ENCODE data around the gene ATG2A.

ATG2A gene

DNA sequence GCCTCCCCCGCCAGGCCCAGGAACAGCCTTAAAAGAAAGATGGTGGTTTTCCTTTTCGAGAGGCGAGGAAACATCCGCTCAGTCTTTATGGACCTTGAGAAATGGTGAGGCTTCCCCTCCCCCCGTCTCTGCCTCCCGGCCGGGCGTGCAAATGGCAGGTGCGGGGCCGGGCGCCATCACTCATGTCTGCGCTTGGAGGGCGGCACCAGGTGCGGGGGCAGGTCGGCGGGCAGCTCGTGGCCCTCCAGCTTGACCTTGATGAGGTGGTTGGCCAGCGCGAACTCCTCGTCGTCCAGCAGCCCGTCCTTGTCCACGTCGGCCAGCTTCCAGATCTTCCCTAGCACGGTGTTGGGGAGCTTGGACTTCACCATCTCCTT is 62.9 kb downstream of the ATG2A start:
- Histone ChIP-seq H3K27me3 (ENCODE audit: control insufficient read depth, low read length) (no peaks in the 10 kb centered on the region), H4K20me1 (ENCODE audit: control insufficient read depth, insufficient read depth, low read depth, low read length) (no peaks in the 10 kb centered on the region), H3K79me2 (ENCODE audit: control insufficient read depth, low read length) (peaks cover 54% of the 10 kb centered on the region), H3K9me2 (replicated peaks; ENCODE audit: control insufficient read depth, low read length) (no peaks in the 10 kb centered on the region), H3K36me3 (ENCODE audit: control insufficient read depth, low read length) (peaks cover 73% of the 10 kb centered on the region), H3K4me2 (ENCODE audit: low read length) (peak overlapping the region; percentile 80), H3K4me1 (ENCODE audit: control insufficient read depth, low read length) (peaks cover 98% of the 10 kb centered on the region), H3F3A (ENCODE audit: control insufficient read depth, insufficient read depth) (peaks cover 40% of the 10 kb centered on the region), H3K9me3 (ENCODE audit: control insufficient read depth, insufficient read depth, low read length) (no peaks in the 10 kb centered on the region), H3K4me3 (ENCODE audit: low read length) (peak overlapping the region; percentile 60), H3K27ac (ENCODE audit: low read depth, low read length) (peak overlapping the region; percentile 98)
- TF ChIP-seq EZH2phosphoT487 (IDR thresholded peaks at IDR 0.05; ENCODE audit: borderline replicate concordance, low read length): no peak
- TF ChIP-seq, protein P1, sequence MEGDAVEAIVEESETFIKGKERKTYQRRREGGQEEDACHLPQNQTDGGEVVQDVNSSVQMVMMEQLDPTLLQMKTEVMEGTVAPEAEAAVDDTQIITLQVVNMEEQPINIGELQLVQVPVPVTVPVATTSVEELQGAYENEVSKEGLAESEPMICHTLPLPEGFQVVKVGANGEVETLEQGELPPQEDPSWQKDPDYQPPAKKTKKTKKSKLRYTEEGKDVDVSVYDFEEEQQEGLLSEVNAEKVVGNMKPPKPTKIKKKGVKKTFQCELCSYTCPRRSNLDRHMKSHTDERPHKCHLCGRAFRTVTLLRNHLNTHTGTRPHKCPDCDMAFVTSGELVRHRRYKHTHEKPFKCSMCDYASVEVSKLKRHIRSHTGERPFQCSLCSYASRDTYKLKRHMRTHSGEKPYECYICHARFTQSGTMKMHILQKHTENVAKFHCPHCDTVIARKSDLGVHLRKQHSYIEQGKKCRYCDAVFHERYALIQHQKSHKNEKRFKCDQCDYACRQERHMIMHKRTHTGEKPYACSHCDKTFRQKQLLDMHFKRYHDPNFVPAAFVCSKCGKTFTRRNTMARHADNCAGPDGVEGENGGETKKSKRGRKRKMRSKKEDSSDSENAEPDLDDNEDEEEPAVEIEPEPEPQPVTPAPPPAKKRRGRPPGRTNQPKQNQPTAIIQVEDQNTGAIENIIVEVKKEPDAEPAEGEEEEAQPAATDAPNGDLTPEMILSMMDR (IDR thresholded peaks at IDR 0.05; ENCODE audit: low read depth, low read length, poor library complexity, severe bottlenecking): no peak

DNA sequence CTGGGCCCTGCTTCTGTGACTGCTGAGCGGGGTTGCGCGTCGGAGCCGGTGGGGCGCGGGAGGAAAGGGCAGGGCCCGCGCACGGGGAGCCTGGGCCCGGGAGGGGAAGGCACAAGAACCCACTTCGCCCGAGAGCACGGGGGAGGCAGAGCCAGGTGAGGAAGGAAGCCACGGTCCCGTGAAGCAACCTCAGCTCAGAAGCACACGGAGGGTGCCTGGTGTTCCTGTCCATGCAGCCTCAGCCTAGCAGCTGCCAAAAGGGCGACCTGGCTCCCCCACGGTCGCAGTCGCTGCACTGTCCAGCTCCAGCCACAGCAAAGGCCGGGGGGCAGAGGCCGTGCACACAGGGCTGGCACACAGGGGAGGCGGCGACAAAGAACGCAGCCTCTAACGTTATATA is 63.3 kb downstream of the ATG2A start:
- Histone ChIP-seq H3K36me3 (ENCODE audit: control insufficient read depth, low read length) (peaks cover 70% of the 10 kb centered on the region), H3K4me2 (ENCODE audit: low read length) (peak overlapping the region; percentile 80), H3K9me3 (ENCODE audit: control insufficient read depth, insufficient read depth, low read length) (no peaks in the 10 kb centered on the region), H3K79me2 (ENCODE audit: control insufficient read depth, low read length) (peaks cover 53% of the 10 kb centered on the region), H3K4me3 (ENCODE audit: low read length) (peak overlapping the region; percentile 60), H3K27ac (ENCODE audit: low read depth, low read length) (peak overlapping the region; percentile 98), H3K27me3 (ENCODE audit: control insufficient read depth, low read length) (no peaks in the 10 kb centered on the region), H3F3A (ENCODE audit: control insufficient read depth, insufficient read depth) (peaks cover 42% of the 10 kb centered on the region), H4K20me1 (ENCODE audit: control insufficient read depth, insufficient read depth, low read depth, low read length) (no peaks in the 10 kb centered on the region), H3K4me1 (ENCODE audit: control insufficient read depth, low read length) (peaks cover 98% of the 10 kb centered on the region), H3K9me2 (replicated peaks; ENCODE audit: control insufficient read depth, low read length) (no peaks in the 10 kb centered on the region)
- TF ChIP-seq, protein P1 (IDR thresholded peaks at IDR 0.05; ENCODE audit: low read depth, low read length, poor library complexity, severe bottlenecking): no peak
- TF ChIP-seq EZH2phosphoT487 (IDR thresholded peaks at IDR 0.05; ENCODE audit: borderline replicate concordance, low read length): no peak

DNA sequence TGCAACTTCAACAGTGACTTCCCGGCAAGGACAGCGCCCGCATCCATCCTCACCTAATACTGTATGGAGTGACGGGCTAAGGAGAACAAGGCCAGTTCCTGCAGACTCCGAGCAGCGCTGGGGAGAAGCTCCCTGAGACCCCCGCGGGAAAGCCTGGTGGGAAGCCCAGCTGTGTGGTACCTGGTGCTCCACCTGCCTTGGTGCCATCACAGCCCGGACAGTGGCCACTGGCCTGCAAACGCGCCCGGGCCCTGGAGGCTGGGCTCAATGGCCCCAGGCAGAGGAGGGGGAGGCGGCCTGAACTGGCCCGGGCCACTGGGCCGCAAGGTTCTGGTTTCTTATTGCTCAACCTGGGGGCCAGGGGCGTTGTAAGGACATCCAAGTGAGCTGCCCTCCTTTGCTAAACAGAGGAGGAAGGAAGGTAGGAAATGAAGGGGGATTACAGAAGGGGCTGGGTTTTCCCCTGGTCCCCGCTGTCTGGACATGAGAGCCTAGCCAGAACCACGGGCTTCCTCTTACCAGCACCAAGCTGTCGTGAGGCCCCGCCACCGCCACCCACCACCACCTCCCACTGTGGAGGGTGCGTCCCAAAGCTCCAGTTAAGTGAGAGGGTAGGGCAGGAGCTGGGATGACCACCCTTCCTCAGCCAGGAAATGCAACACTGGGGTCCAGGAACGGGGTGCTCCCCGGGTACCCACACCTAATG is 64.1 kb downstream of the ATG2A start:
- Histone ChIP-seq H3K4me1 (ENCODE audit: control insufficient read depth, low read length) (peaks cover 98% of the 10 kb centered on the region), H3K36me3 (ENCODE audit: control insufficient read depth, low read length) (peaks cover 64% of the 10 kb centered on the region)

More for the DNA sequence above, 64.1 kb downstream of the ATG2A start:
- Histone ChIP-seq H3K4me3 (ENCODE audit: low read length) (peak overlapping the region; percentile 60), H3K27ac (ENCODE audit: low read depth, low read length) (peak overlapping the region; percentile 98), H3F3A (ENCODE audit: control insufficient read depth, insufficient read depth) (peaks cover 50% of the 10 kb centered on the region), H3K4me2 (ENCODE audit: low read length) (peak overlapping the region; percentile 80), H3K9me2 (replicated peaks; ENCODE audit: control insufficient read depth, low read length) (no peaks in the 10 kb centered on the region), H3K27me3 (ENCODE audit: control insufficient read depth, low read length) (no peaks in the 10 kb centered on the region), H4K20me1 (ENCODE audit: control insufficient read depth, insufficient read depth, low read depth, low read length) (no peaks in the 10 kb centered on the region), H3K79me2 (ENCODE audit: control insufficient read depth, low read length) (peaks cover 46% of the 10 kb centered on the region), H3K9me3 (ENCODE audit: control insufficient read depth, insufficient read depth, low read length) (no peaks in the 10 kb centered on the region)
- TF ChIP-seq EZH2phosphoT487 (IDR thresholded peaks at IDR 0.05; ENCODE audit: borderline replicate concordance, low read length): no peak
- TF ChIP-seq, protein P1 (IDR thresholded peaks at IDR 0.05; ENCODE audit: low read depth, low read length, poor library complexity, severe bottlenecking): no peak

Data from DOHH2 (cell line).